Measurements from ENCODE around the gene FERD3L. TPM values are rescaled to one million over a fixed set of nuclear protein-coding genes. Genes with fewer than 3 reads are reported as not detected.

FERD3L gene
- polyA plus RNA-seq, 10 donors = not detected

- DNase-seq = no peak
Measured at GRCh38 chr7:19101472-19101871, 43.7 kb downstream of the FERD3L start.

- no peak for DNase-seq
Measured at GRCh38 chr7:19099924-19100323, 45.3 kb downstream of the FERD3L start.

DNA sequence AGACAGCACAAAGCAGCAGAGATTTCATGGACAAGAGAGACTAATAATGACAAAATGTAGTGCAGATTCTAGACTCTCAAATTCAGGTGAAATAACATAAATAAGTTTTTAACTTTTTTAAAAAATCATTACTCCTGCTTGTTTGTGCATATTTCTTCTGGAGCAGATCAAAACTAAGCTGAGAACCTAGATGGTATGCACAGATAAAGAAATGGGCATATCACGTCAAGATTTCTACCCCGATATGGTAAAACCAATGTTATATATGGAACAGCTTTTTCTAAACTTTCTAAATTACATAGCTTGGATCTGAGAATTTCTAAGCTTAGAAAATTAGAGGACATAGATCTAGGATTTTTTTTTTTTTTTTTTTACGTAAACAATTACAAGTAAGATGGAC lies 46.0 kb downstream of the FERD3L start:
- no peak for DNase-seq

GRCh38 chr7:19098510-19098909 lies 46.7 kb downstream of the FERD3L start:
- no peak for DNase-seq

DNA sequence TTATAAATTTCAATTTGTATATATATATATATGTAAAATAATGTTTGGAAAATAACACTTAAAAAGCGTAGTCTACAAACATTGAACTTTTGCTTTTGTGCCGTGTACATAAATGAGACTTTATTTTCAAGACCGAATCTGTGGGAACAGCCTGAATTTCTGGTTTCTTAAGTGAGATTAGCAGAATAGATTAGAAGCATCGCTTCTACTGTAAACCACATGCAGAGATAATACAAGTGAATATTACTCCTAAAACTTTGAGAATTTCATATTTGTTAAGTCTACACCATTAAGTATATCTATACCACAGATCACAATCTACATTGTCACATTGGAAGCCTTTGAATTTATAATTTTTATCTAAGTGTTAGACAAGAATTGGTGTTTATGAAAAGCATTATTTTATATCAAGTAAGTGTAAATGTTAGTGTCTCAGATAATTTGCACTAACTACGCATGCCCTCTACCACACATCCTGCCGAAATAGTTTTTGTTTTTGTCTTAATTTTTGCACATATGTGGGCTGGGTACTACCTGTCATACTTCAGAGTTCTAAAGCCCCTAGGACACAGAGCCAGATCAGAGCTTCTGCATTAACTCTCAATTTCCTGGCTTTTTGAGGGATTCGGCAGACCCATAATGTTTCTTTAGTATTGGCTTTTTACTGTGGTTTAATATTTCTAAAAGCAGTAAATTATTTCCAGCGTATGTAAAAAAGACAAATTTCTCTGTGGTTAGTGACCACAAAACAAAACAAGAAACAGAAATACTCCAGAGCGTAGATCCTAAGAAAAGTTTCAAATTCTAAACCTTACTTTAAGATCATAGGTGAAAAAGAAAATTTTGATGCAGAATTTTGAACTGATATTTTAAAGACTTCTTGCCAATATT lies 47.8 kb downstream of the FERD3L start:
- DNase-seq = no peak

- DNase-seq = no peak
Measured at GRCh38 chr7:19095353-19095860, 49.8 kb downstream of the FERD3L start.

Other genes with a start within 250 kb of the FERD3L start
- gene TWIST1, start 27.8 kb downstream of the FERD3L start, polyA plus RNA-seq (ENCODE audit: insufficient read length in 10 of 10) = 10 to 100 TPM in 4 of 10 donors, 1 to 10 TPM in 6; 5.4 to 47.4 (median 8.9) TPM

All from muscle of back (tissue), 11 donors.